Ishikawa (cell line): Measurements from ENCODE around the gene DYNLT2.

Experiments used
- CEBPB ChIP-seq: IDR thresholded peaks from 2 replicates; pipeline ENCODE4 v1.6.1; 2012
- CREB1 ChIP-seq: IDR thresholded peaks from 2 replicates; pipeline ENCODE4 v1.6.1; 2012; ENCODE audit warnings: low read depth
- EGR1 ChIP-seq: IDR thresholded peaks from 2 replicates; pipeline ENCODE4 v1.6.1; 2012
- EP300 ChIP-seq: IDR thresholded peaks from 2 replicates; pipeline ENCODE4 v1.6.1; 2012; ENCODE audit warnings: borderline replicate concordance
- FOXM1 ChIP-seq: IDR thresholded peaks from 2 replicates; pipeline ENCODE4 v1.6.1; 2012; ENCODE audit warnings: low read depth, borderline replicate concordance
- NFIC ChIP-seq: IDR thresholded peaks from 2 replicates; pipeline ENCODE4 v1.6.1; 2012
- RAD21 ChIP-seq: IDR thresholded peaks from 2 replicates; pipeline ENCODE4 v1.6.1; 2012; ENCODE audit warnings: low read depth
- REST ChIP-seq: IDR thresholded peaks from 2 replicates; pipeline ENCODE4 v1.6.1; 2012; ENCODE audit warnings: low read depth, mild to moderate bottlenecking
- TAF1 ChIP-seq: IDR thresholded peaks from 2 replicates; pipeline ENCODE4 v1.6.1; 2012; ENCODE audit warnings: low read depth, mild to moderate bottlenecking
- TCF12 ChIP-seq: IDR thresholded peaks from 2 replicates; pipeline ENCODE4 v1.6.1; 2012; ENCODE audit warnings: low read depth
- TEAD4 ChIP-seq: IDR thresholded peaks from 2 replicates; pipeline ENCODE4 v1.6.1; 2012
- USF1 ChIP-seq: IDR thresholded peaks from 2 replicates; pipeline ENCODE4 v1.6.1; 2012
- YY1 ChIP-seq: IDR thresholded peaks from 2 replicates; pipeline ENCODE4 v1.6.1; 2012; ENCODE audit warnings: low read depth
- ZBTB7A ChIP-seq: IDR thresholded peaks from 2 replicates; pipeline ENCODE4 v1.6.1; 2012; ENCODE audit warnings: low read depth
- TF ChIP-seq, protein P1 (sequence below): IDR thresholded peaks from 2 replicates; pipeline ENCODE4 v1.6.1; 2012

The DYNLT2 gene

GRCh38 chr6:169738204-169738975, 13.0 kb downstream of the DYNLT2 start:
- TF ChIP-seq CREB1 (no peak), ZBTB7A (no peak), YY1 (0 out of 2 replicates have a peak, but pooled peaks have one; percentile 24)

- TF ChIP-seq TAF1: no peak
- no peak for TF ChIP-seq TEAD4
- no peak for TF ChIP-seq USF1
- TF ChIP-seq CREB1: no peak
- no peak for TF ChIP-seq EGR1
- no peak for TF ChIP-seq YY1
- TF ChIP-seq NFIC: no peak
- no peak for TF ChIP-seq TCF12
- TF ChIP-seq ZBTB7A: no peak
- TF ChIP-seq, protein P1, sequence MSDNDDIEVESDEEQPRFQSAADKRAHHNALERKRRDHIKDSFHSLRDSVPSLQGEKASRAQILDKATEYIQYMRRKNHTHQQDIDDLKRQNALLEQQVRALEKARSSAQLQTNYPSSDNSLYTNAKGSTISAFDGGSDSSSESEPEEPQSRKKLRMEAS: no peak
- no peak for TF ChIP-seq RAD21
- TF ChIP-seq EP300: no peak
- no peak for TF ChIP-seq FOXM1
- TF ChIP-seq REST: no peak
- no peak for TF ChIP-seq CEBPB
Observed at GRCh38 chr6:169729961-169730360, 21.4 kb downstream of the DYNLT2 start.

- TF ChIP-seq TCF12 (no peak), NFIC (no peak)
Observed at GRCh38 chr6:169726963-169727362, 24.4 kb downstream of the DYNLT2 start.

GRCh38 chr6:169726049-169726400, 25.3 kb downstream of the DYNLT2 start:
- no peak for TF ChIP-seq FOXM1
- TF ChIP-seq TEAD4: no peak
- TF ChIP-seq YY1: no peak
- no peak for TF ChIP-seq TAF1
- no peak for TF ChIP-seq USF1
- TF ChIP-seq, protein P1: no peak
- no peak for TF ChIP-seq EP300
- no peak for TF ChIP-seq REST

GRCh38 chr6:169725125-169726048, 26.0 kb downstream of the DYNLT2 start:
- TF ChIP-seq EP300 (no peak), TCF12 (no peak), NFIC (no peak), RAD21 (no peak), TAF1 (no peak), CEBPB (no peak), ZBTB7A (no peak), FOXM1 (no peak), TEAD4 (no peak), USF1 (no peak)
- TF ChIP-seq, protein P1: no peak
